ENCODE data around the gene NR1H4. TPM values are rescaled to one million over a fixed set of nuclear protein-coding genes. Genes with fewer than 3 reads are reported as not detected.
"Not testable (repeated sequence)": the region's sequence is repeated elsewhere in the genome, so short reads cannot be mapped to it uniquely, and the experiment has no call there.

The NR1H4 gene
- total and polyA plus RNA-seq, 2 donors (not counting 1 experiment from before 2014, with no cell fraction given) = not detected

GRCh38 chr12:100555722-100556121, 82.1 kb downstream of the NR1H4 start:
- DNase-seq = no peak
- no peak overlapping the region for H3K4me3 ChIP-seq (ENCODE audit: control extremely low read depth in 1 of 5, extremely low read depth in 1 of 5, insufficient read depth in 1 of 5, low read depth in 2 of 5, low read length in 4 of 5)
- ChIA-PET POLR2A (no interaction called here), CTCF (interaction anchor here (1.0 to 3.0 kb wide), 2 partner anchors 35 to 321 kb away, joined by 3 to 17 read pairs; no protein-coding TSS in a partner anchor)
- Mint-ChIP-seq H3K27ac (no peak overlapping the region), H3K4me1 (no peaks in the 10 kb centered on the region), H3K9me3 (ENCODE audit: insufficient read depth) (no peaks in the 10 kb centered on the region), H3K4me3 (no peak overlapping the region), H3K27me3 (peaks cover 4% of the 10 kb centered on the region)
- no peaks in the 10 kb centered on the region for H3K36me3 ChIP-seq (replicated peaks in 1 of 2; ENCODE audit: control extremely low read depth in 1 of 2, control insufficient read depth in 1 of 2, extremely low read depth in 1 of 2, insufficient read depth in 2 of 2, low read length in 1 of 2)
- no peaks in the 10 kb centered on the region for H4K20me1 ChIP-seq (ENCODE audit: control insufficient read depth, insufficient read depth, low read length, poor library complexity, severe bottlenecking)
- no CpG with 5 or more reads among the region's 2 CpGs for WGBS (ENCODE audit: insufficient coverage)
- no peaks in the 10 kb centered on the region for H3K9me3 ChIP-seq (ENCODE audit: control extremely low read depth in 1 of 3, control insufficient read depth in 2 of 3, insufficient read depth in 1 of 3, low read length in 2 of 3)
- TF ChIP-seq CTCF (IDR thresholded peaks at IDR 0.05) (no peak), EZH2 (IDR thresholded peaks at IDR 0.05; ENCODE audit: borderline replicate concordance, insufficient read depth, low read depth, low read length, poor library complexity, severe bottlenecking) (no peak)
- H3K27me3 ChIP-seq (replicated peaks in 1 of 4; ENCODE audit: control extremely low read depth in 1 of 4, control insufficient read depth in 3 of 4, insufficient read depth in 4 of 4, low read length in 3 of 4) = no peaks in the 10 kb centered on the region
- H3K9ac ChIP-seq (ENCODE audit: low read length) = no peak overlapping the region
- no peak for ATAC-seq (ENCODE audit: low read depth)
- H2AFZ ChIP-seq (ENCODE audit: insufficient read depth, low read depth, low read length, poor library complexity, severe bottlenecking) = no peak overlapping the region
- H3K4me2 ChIP-seq (replicated peaks; ENCODE audit: low read depth, low read length, poor library complexity, severe bottlenecking) = no peak overlapping the region
- no peaks in the 10 kb centered on the region for H3K79me2 ChIP-seq (ENCODE audit: control insufficient read depth, insufficient read depth, low read length)
- no peak overlapping the region for H3K27ac ChIP-seq (ENCODE audit: low read length in 2 of 2)
- no peaks in the 10 kb centered on the region for H3K4me1 ChIP-seq (ENCODE audit: control insufficient read depth in 2 of 2, insufficient read depth in 2 of 2, low read length in 2 of 2)
- intact Hi-C loops (cut with micrococcal nuclease) = loop anchor here (10.0 kb wide), 1 partner anchor 401 kb away; no protein-coding TSS in a partner anchor

GRCh38 chr12:100557357-100557756, 83.7 kb downstream of the NR1H4 start:
- Histone ChIP-seq H3K4me3 (ENCODE audit: control extremely low read depth in 1 of 5, extremely low read depth in 1 of 5, insufficient read depth in 1 of 5, low read depth in 2 of 5, low read length in 4 of 5) (no peak overlapping the region), H3K27ac (ENCODE audit: low read length in 2 of 2) (no peak overlapping the region), H3K79me2 (ENCODE audit: control insufficient read depth, insufficient read depth, low read length) (no peaks in the 10 kb centered on the region), H2AFZ (ENCODE audit: insufficient read depth, low read depth, low read length, poor library complexity, severe bottlenecking) (no peak overlapping the region), H3K4me1 (ENCODE audit: control insufficient read depth in 2 of 2, insufficient read depth in 2 of 2, low read length in 2 of 2) (no peaks in the 10 kb centered on the region), H3K27me3 (replicated peaks in 1 of 4; ENCODE audit: control extremely low read depth in 1 of 4, control insufficient read depth in 3 of 4, insufficient read depth in 4 of 4, low read length in 3 of 4) (no peaks in the 10 kb centered on the region), H3K4me2 (replicated peaks; ENCODE audit: low read depth, low read length, poor library complexity, severe bottlenecking) (no peak overlapping the region), H3K9me3 (ENCODE audit: control extremely low read depth in 1 of 3, control insufficient read depth in 2 of 3, insufficient read depth in 1 of 3, low read length in 2 of 3) (no peaks in the 10 kb centered on the region), H3K9ac (ENCODE audit: low read length) (no peak overlapping the region), H3K36me3 (replicated peaks in 1 of 2; ENCODE audit: control extremely low read depth in 1 of 2, control insufficient read depth in 1 of 2, extremely low read depth in 1 of 2, insufficient read depth in 2 of 2, low read length in 1 of 2) (no peaks in the 10 kb centered on the region), H4K20me1 (ENCODE audit: control insufficient read depth, insufficient read depth, low read length, poor library complexity, severe bottlenecking) (no peaks in the 10 kb centered on the region)
- POLR2A ChIA-PET = no interaction called here
- DNase-seq (no peak), ATAC-seq (ENCODE audit: low read depth) (no peak)
- no peak overlapping the region for H3K27ac Mint-ChIP-seq
- intact Hi-C loops (cut with micrococcal nuclease) = loop anchor here (10.0 kb wide), 1 partner anchor 403 kb away; no protein-coding TSS in a partner anchor
- no CpG with 5 or more reads among the region's 2 CpGs for WGBS (ENCODE audit: insufficient coverage)
- peaks cover 4% of the 10 kb centered on the region for H3K27me3 Mint-ChIP-seq
- no peak overlapping the region for H3K4me3 Mint-ChIP-seq
- no peak for TF ChIP-seq CTCF (IDR thresholded peaks at IDR 0.05)
- no peak for TF ChIP-seq EZH2 (IDR thresholded peaks at IDR 0.05; ENCODE audit: borderline replicate concordance, insufficient read depth, low read depth, low read length, poor library complexity, severe bottlenecking)
- H3K4me1 Mint-ChIP-seq = no peaks in the 10 kb centered on the region
- H3K9me3 Mint-ChIP-seq (ENCODE audit: insufficient read depth) = no peaks in the 10 kb centered on the region
- CTCF ChIA-PET = no interaction called here

- H2AFZ ChIP-seq (ENCODE audit: insufficient read depth, low read depth, low read length, poor library complexity, severe bottlenecking); H3K27ac Mint-ChIP-seq; H3K4me1 ChIP-seq (ENCODE audit: control insufficient read depth in 2 of 2, insufficient read depth in 2 of 2, low read length in 2 of 2); H3K27me3 ChIP-seq (replicated peaks in 1 of 4; ENCODE audit: control extremely low read depth in 1 of 4, control insufficient read depth in 3 of 4, insufficient read depth in 4 of 4, low read length in 3 of 4); H3K79me2 ChIP-seq (ENCODE audit: control insufficient read depth, insufficient read depth, low read length); H3K9me3 Mint-ChIP-seq (ENCODE audit: insufficient read depth); POLR2A ChIA-PET; DNase-seq; H3K9me3 ChIP-seq (ENCODE audit: control extremely low read depth in 1 of 3, control insufficient read depth in 2 of 3, insufficient read depth in 1 of 3, low read length in 2 of 3); H3K4me3 Mint-ChIP-seq; H3K36me3 ChIP-seq (replicated peaks in 1 of 2; ENCODE audit: control extremely low read depth in 1 of 2, control insufficient read depth in 1 of 2, extremely low read depth in 1 of 2, insufficient read depth in 2 of 2, low read length in 1 of 2); H3K27me3 Mint-ChIP-seq; CTCF ChIA-PET; H3K9ac ChIP-seq (ENCODE audit: low read length); H3K4me1 Mint-ChIP-seq; ATAC-seq (ENCODE audit: low read depth); H3K27ac ChIP-seq (ENCODE audit: low read length in 2 of 2); H4K20me1 ChIP-seq (ENCODE audit: control insufficient read depth, insufficient read depth, low read length, poor library complexity, severe bottlenecking); H3K4me2 ChIP-seq (replicated peaks; ENCODE audit: low read depth, low read length, poor library complexity, severe bottlenecking); H3K4me3 ChIP-seq (ENCODE audit: control extremely low read depth in 1 of 5, extremely low read depth in 1 of 5, insufficient read depth in 1 of 5, low read depth in 2 of 5, low read length in 4 of 5): not testable (repeated sequence)
- 97% methylated on average over 21 of the region's 21 CpGs for WGBS (ENCODE audit: insufficient coverage)
- intact Hi-C loops (cut with micrococcal nuclease) = loop anchor here (10.0 kb wide), 1 partner anchor 404 kb away; no protein-coding TSS in a partner anchor
Observed at GRCh38 chr12:100559261-100559660, 85.6 kb downstream of the NR1H4 start.
